Gastroesophageal sphincter (tissue), 4 donors: Measurements from ENCODE around the gene ZNF582. TPM values are rescaled to one million over a fixed set of nuclear protein-coding genes. Genes with fewer than 3 reads are reported as not detected.

ENCODE experiments used
- ATAC-seq: fragments of 150-250 bp; one replicate; pipeline ENCODE4 v1.9.1; 2016; ENCODE audit warnings: mild to moderate bottlenecking, moderate library complexity
- H3K27ac ChIP-seq, 4 donors: fragments of 200-600 bp; sonication (generic) in 3 of 4; 1 replicate in 3 of 4; 2 replicates in 1 of 4; pipeline ENCODE4 v1.5.1; 2016 to 2019
- H3K27me3 ChIP-seq: fragments of 200-600 bp; sonication (generic); one replicate; pipeline ENCODE4 v1.5.1; 2019
- H3K36me3 ChIP-seq, 2 donors: fragments of 200-600 bp; sonication (generic); one replicate each; pipeline ENCODE4 v1.5.1; 2019; ENCODE audit warnings: control low read depth in 1 of 2
- H3K4me1 ChIP-seq, 3 donors: fragments of 200-600 bp; sonication (generic); 1 replicate in 2 of 3; 2 replicates in 1 of 3; pipeline ENCODE4 v1.5.1; 2016 to 2019; ENCODE audit warnings: control low read depth in 2 of 3
- H3K4me3 ChIP-seq, 2 donors: fragments of 200-600 bp; sonication (generic); one replicate each; pipeline ENCODE4 v1.5.1; 2019; ENCODE audit warnings: mild to moderate bottlenecking in 1 of 2, moderate library complexity in 1 of 2
- H3K9me3 ChIP-seq, 3 donors: fragments of 200-600 bp; sonication (generic); one replicate each; pipeline ENCODE4 v1.5.1; 2017 to 2019; ENCODE audit warnings: control low read depth in 2 of 3
- CTCF ChIP-seq, 4 experiments: fragments of 200-600 bp in 2 of 4; fragments of 450-650 bp in 2 of 4; sonication (generic) in 1 of 4; IDR thresholded peaks; one replicate each; pipeline ENCODE4 v1.5.1; 2017 to 2019; ENCODE audit warnings: antibody characterized with exemption in 4 of 4, mild to moderate bottlenecking in 2 of 4, moderate library complexity in 2 of 4
- EP300 ChIP-seq: sonication (generic); formaldehyde crosslinking; IDR thresholded peaks from one replicate; pipeline ENCODE4 v1.6.1; 2017; ENCODE audit warnings: antibody characterized with exemption, mild to moderate bottlenecking
- POLR2A ChIP-seq, 2 donors: fragments of 450-650 bp; IDR thresholded peaks; one replicate each; pipeline ENCODE4 v1.6.1; 2017; ENCODE audit warnings: antibody characterized with exemption in 2 of 2, mild to moderate bottlenecking in 2 of 2, moderate library complexity in 1 of 2
- POLR2AphosphoS5 ChIP-seq: sonication (generic); formaldehyde crosslinking; IDR thresholded peaks from one replicate; pipeline ENCODE4 v1.6.1; 2017; ENCODE audit warnings: antibody characterized with exemption
- WGBS, 2 donors: methylation state at CpG; one replicate each; pipeline ENCODE4 v1.1.5; 2018; ENCODE audit warnings: low coverage in 1 of 2; 5-methylcytosine and 5-hydroxymethylcytosine counted together
- total RNA-seq, 4 donors: library from RNA; depleted of rRNA; stranded (reverse); fragments of >200 nt; gene quantifications; one replicate each; pipeline ENCODE4 v1.1.0, GENCODE V29; 2016

The ZNF582 gene
- total RNA-seq, 4 donors from 2014 or later: 3.5 to 5.7 (median 5.0) TPM

- no peak for ATAC-seq
- 75 to 100% methylated on average over 5 of the region's 5 CpGs for WGBS, 2 donors
- peaks cover 0 to 32% (median 0%) of the 10 kb centered on the region in 3 donors for H3K9me3 ChIP-seq
- H3K27me3 ChIP-seq: no peaks in the 10 kb centered on the region
- H3K4me1 ChIP-seq: peaks cover 0 to 10% (median 6%) of the 10 kb centered on the region in 3 donors
- H3K27ac ChIP-seq: no peak overlapping the region
- H3K4me3 ChIP-seq: no peak overlapping the region
- H3K36me3 ChIP-seq: peaks cover 0 to 49% of the 10 kb centered on the region in 2 donors
- TF ChIP-seq POLR2A (IDR thresholded peaks at IDR 0.05): no peak
- TF ChIP-seq POLR2AphosphoS5: no peak
- no peak for TF ChIP-seq EP300
- no peak for TF ChIP-seq CTCF (IDR thresholded peaks at IDR 0.05)
Observed at GRCh38 chr19:56398809-56399208, 5.5 kb upstream of the ZNF582 start.

- no peaks in the 10 kb centered on the region for H3K4me1 ChIP-seq
- WGBS, 2 donors: 94% methylated on average over 5 to 8 of the region's 8 CpGs
- no peak overlapping the region for H3K27ac ChIP-seq
- no peak for TF ChIP-seq EP300
- no peak for TF ChIP-seq CTCF (IDR thresholded peaks at IDR 0.05)
- TF ChIP-seq POLR2AphosphoS5: no peak
- no peak for TF ChIP-seq POLR2A (IDR thresholded peaks at IDR 0.05)
- peaks cover 0 to 66% of the 10 kb centered on the region in 2 donors for H3K36me3 ChIP-seq
- ATAC-seq: no peak
- peaks cover 0 to 37% (median 0%) of the 10 kb centered on the region in 3 donors for H3K9me3 ChIP-seq
- no peaks in the 10 kb centered on the region for H3K27me3 ChIP-seq
- H3K4me3 ChIP-seq: no peak overlapping the region
Observed at GRCh38 chr19:56383826-56384605, 9.3 kb downstream of the ZNF582 start.

- WGBS, 2 donors: 95 to 100% methylated on average over 6 to 11 of the region's 11 CpGs
- H3K4me1 ChIP-seq: no peaks in the 10 kb centered on the region
- no peak overlapping the region for H3K27ac ChIP-seq
- H3K9me3 ChIP-seq: peaks cover 2 to 53% (median 2%) of the 10 kb centered on the region in 3 donors
- H3K4me3 ChIP-seq: no peak overlapping the region
- no peak for ATAC-seq
- peaks cover 35 to 79% of the 10 kb centered on the region in 2 donors for H3K36me3 ChIP-seq
- no peaks in the 10 kb centered on the region for H3K27me3 ChIP-seq
- TF ChIP-seq POLR2A (IDR thresholded peaks at IDR 0.05) (no peak), CTCF (IDR thresholded peaks at IDR 0.05) (no peak), POLR2AphosphoS5 (no peak), EP300 (no peak)
Observed at GRCh38 chr19:56377105-56377924, 16.0 kb downstream of the ZNF582 start.

- H3K4me3 ChIP-seq: no peak overlapping the region
- peaks cover 30 to 71% of the 10 kb centered on the region in 2 donors for H3K36me3 ChIP-seq
- 86% methylated on average over 1 of the region's 1 CpG; no CpG with 5 or more reads in 1 of the 2 donors for WGBS, 2 donors
- H3K27me3 ChIP-seq: no peaks in the 10 kb centered on the region
- peaks cover 0 to 26% (median 2%) of the 10 kb centered on the region in 3 donors for H3K9me3 ChIP-seq
- no peak overlapping the region for H3K27ac ChIP-seq
- H3K4me1 ChIP-seq: peaks cover 7 to 26% (median 8%) of the 10 kb centered on the region in 3 donors
- ATAC-seq: no peak
- no peak for TF ChIP-seq CTCF (IDR thresholded peaks at IDR 0.05)
- no peak for TF ChIP-seq EP300
- no peak for TF ChIP-seq POLR2AphosphoS5
- no peak for TF ChIP-seq POLR2A (IDR thresholded peaks at IDR 0.05)
Observed at GRCh38 chr19:56372281-56372680, 21.1 kb downstream of the ZNF582 start.
